ENCODE measurements around the gene PALM3.

DNA sequence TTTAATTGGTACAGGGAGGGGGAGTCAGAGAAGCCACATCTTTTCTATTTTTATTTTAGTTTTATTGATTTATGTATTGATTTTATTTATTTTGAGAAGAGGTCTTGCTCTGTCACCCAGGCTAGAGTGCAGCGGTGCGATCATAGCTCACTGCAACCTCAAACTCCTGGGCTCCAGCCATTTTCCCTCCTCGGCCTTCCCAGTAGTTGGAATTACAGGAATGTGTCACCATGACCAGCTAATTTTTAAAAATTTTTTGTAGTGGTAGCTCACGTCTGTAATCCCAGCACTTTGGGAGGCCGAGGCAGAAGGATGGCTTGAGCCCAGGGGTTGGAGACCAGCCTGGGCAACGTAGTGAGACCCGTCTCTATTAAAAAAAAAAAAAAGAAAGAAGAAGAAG is 26.2 kb downstream of the PALM3 start:
- TF ChIP-seq, protein P1, sequence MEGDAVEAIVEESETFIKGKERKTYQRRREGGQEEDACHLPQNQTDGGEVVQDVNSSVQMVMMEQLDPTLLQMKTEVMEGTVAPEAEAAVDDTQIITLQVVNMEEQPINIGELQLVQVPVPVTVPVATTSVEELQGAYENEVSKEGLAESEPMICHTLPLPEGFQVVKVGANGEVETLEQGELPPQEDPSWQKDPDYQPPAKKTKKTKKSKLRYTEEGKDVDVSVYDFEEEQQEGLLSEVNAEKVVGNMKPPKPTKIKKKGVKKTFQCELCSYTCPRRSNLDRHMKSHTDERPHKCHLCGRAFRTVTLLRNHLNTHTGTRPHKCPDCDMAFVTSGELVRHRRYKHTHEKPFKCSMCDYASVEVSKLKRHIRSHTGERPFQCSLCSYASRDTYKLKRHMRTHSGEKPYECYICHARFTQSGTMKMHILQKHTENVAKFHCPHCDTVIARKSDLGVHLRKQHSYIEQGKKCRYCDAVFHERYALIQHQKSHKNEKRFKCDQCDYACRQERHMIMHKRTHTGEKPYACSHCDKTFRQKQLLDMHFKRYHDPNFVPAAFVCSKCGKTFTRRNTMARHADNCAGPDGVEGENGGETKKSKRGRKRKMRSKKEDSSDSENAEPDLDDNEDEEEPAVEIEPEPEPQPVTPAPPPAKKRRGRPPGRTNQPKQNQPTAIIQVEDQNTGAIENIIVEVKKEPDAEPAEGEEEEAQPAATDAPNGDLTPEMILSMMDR (IDR thresholded peaks at IDR 0.05; ENCODE audit: low read length): no peak
- TF ChIP-seq EZH2 (IDR thresholded peaks at IDR 0.05; ENCODE audit: borderline replicate concordance, low read length): no peak

Data from OCI-LY1 (cell line).